Smooth muscle cell (in vitro differentiated cells): Measurements from ENCODE around the gene GABRR1. TPM values are rescaled to one million over a fixed set of nuclear protein-coding genes. Genes with fewer than 3 reads are reported as not detected.

Source experiments
- DNase-seq: peaks from one replicate; lab custom pipeline; 2025; ENCODE audit not compliant: unreplicated experiment; lab: John Stamatoyannopoulos, UW
- H2AFZ ChIP-seq: fragments of 200-600 bp; sonication (generic); 2 replicates; pipeline ENCODE4 v1.6.0; 2016; ENCODE audit warnings: antibody characterized with exemption, low read depth, mild to moderate bottlenecking
- H3F3A ChIP-seq: fragments of 200-600 bp; sonication (generic); 2 replicates; pipeline ENCODE4 v1.6.0; 2017; ENCODE audit warnings: antibody characterized with exemption, low read depth
- H3K27ac ChIP-seq: fragments of 200-600 bp; sonication (generic); 2 replicates; pipeline ENCODE4 v1.5.1; 2016; ENCODE audit warnings: low read depth, mild to moderate bottlenecking
- H3K27me3 ChIP-seq: fragments of 200-600 bp; sonication (generic); 2 replicates; pipeline ENCODE4 v1.6.1; 2016; ENCODE audit warnings: low read depth, mild to moderate bottlenecking
- H3K36me3 ChIP-seq: fragments of 200-600 bp; sonication (generic); 2 replicates; pipeline ENCODE4 v1.5.1; 2016; ENCODE audit warnings: low read depth
- H3K4me1 ChIP-seq: fragments of 200-600 bp; sonication (generic); 2 replicates; pipeline ENCODE4 v1.5.1; 2016; ENCODE audit warnings: low read depth
- H3K4me2 ChIP-seq: fragments of 200-600 bp; sonication (generic); 2 replicates; pipeline ENCODE4 v1.6.0; 2016; ENCODE audit warnings: mild to moderate bottlenecking
- H3K4me3 ChIP-seq: fragments of 200-600 bp; sonication (generic); 2 replicates; pipeline ENCODE4 v1.5.1; 2016; ENCODE audit warnings: mild to moderate bottlenecking
- H3K79me2 ChIP-seq: fragments of 200-600 bp; sonication (generic); 2 replicates; pipeline ENCODE4 v1.6.0; 2016; ENCODE audit warnings: low read depth, mild to moderate bottlenecking
- H3K9ac ChIP-seq: fragments of 200-600 bp; sonication (generic); 2 replicates; pipeline ENCODE4 v1.6.0; 2016; ENCODE audit warnings: low read depth
- H3K9me3 ChIP-seq: fragments of 200-600 bp; sonication (generic); replicated peaks from 2 replicates; pipeline ENCODE4 v1.5.1; 2016; ENCODE audit warnings: low read depth
- H4K20me1 ChIP-seq: fragments of 200-600 bp; sonication (generic); 2 replicates; pipeline ENCODE4 v1.6.0; 2016; ENCODE audit warnings: low read depth
- CTCF ChIP-seq: fragments of 200-600 bp; sonication (generic); IDR thresholded peaks from 2 replicates; pipeline ENCODE4 v1.5.1; 2017; ENCODE audit warnings: borderline replicate concordance, mild to moderate bottlenecking, antibody characterized with exemption; ENCODE audit not compliant: insufficient read depth, poor library complexity, severe bottlenecking
- WGBS: methylation state at CpG from one replicate; pipeline ENCODE4 v1.1.7; 2016; ENCODE audit warnings: low lambda C conversion rate; 5-methylcytosine and 5-hydroxymethylcytosine counted together
- polyA plus RNA-seq: library from polyadenylated mRNA; unstranded; fragments of >200 nt; fragmentation: Nextera tagmentation; extraction: Ambion mirVana; gene quantifications from 2 replicates; pipeline ENCODE4 v1.2.1, GENCODE V29; 2016
- total RNA-seq: library from RNA; depleted of rRNA; stranded (reverse); fragments of >200 nt; gene quantifications from 2 replicates; pipeline ENCODE4 v1.2.3, GENCODE V29; 2014

Gene GABRR1
- total and polyA plus RNA-seq, 2 experiments from 2014 or later: not detected

- no peaks in the 10 kb centered on the region for H3K9me3 ChIP-seq
- no peaks in the 10 kb centered on the region for H3K27me3 ChIP-seq
- H3K9ac ChIP-seq: no peak overlapping the region
- H3K79me2 ChIP-seq: no peaks in the 10 kb centered on the region
- H3K4me1 ChIP-seq: peaks cover 9% of the 10 kb centered on the region
- TF ChIP-seq CTCF: no peak
- no peaks in the 10 kb centered on the region for H3F3A ChIP-seq
- H3K36me3 ChIP-seq: no peaks in the 10 kb centered on the region
- DNase-seq: no peak
- H2AFZ ChIP-seq: no peak overlapping the region
- H3K27ac ChIP-seq: no peak overlapping the region
- no peaks in the 10 kb centered on the region for H4K20me1 ChIP-seq
- 90% methylated on average over 2 of the region's 2 CpGs for WGBS
- H3K4me3 ChIP-seq: no peak overlapping the region
- H3K4me2 ChIP-seq: no peak overlapping the region
These were observed 79.0 kb downstream of the GABRR1 start for GRCh38 chr6:89138173-89138572.

GRCh38 chr6:89134723-89135122 is 82.4 kb downstream of the GABRR1 start:
- TF ChIP-seq CTCF: no peak
- Histone ChIP-seq H3K27me3 (no peaks in the 10 kb centered on the region), H3K9ac (no peak overlapping the region), H3K9me3 (no peaks in the 10 kb centered on the region), H3K79me2 (no peaks in the 10 kb centered on the region), H3K4me1 (peaks cover under 1% of the 10 kb centered on the region), H2AFZ (no peak overlapping the region), H4K20me1 (no peaks in the 10 kb centered on the region), H3K4me2 (no peak overlapping the region), H3K36me3 (no peaks in the 10 kb centered on the region), H3F3A (no peaks in the 10 kb centered on the region), H3K27ac (no peak overlapping the region), H3K4me3 (no peak overlapping the region)
- no peak for DNase-seq
- WGBS: 72% methylated on average over 3 of the region's 3 CpGs

- Histone ChIP-seq H2AFZ (no peak overlapping the region), H3K9me3 (no peaks in the 10 kb centered on the region), H3K4me3 (no peak overlapping the region), H3K4me1 (no peaks in the 10 kb centered on the region), H3K36me3 (no peaks in the 10 kb centered on the region), H3F3A (no peaks in the 10 kb centered on the region), H3K27ac (no peak overlapping the region), H3K9ac (no peak overlapping the region), H4K20me1 (no peaks in the 10 kb centered on the region), H3K4me2 (no peak overlapping the region), H3K79me2 (no peaks in the 10 kb centered on the region), H3K27me3 (no peaks in the 10 kb centered on the region)
- DNase-seq: no peak
- no peak for TF ChIP-seq CTCF
- 60% methylated on average over 9 of the region's 9 CpGs for WGBS
These were observed 83.2 kb downstream of the GABRR1 start for GRCh38 chr6:89133981-89134380.

GRCh38 chr6:89132057-89132456 is 85.1 kb downstream of the GABRR1 start:
- 96% methylated on average over 2 of the region's 2 CpGs for WGBS
- DNase-seq: no peak
- no peak for TF ChIP-seq CTCF

More at GRCh38 chr6:89132057-89132456, 85.1 kb downstream of the GABRR1 start:
- H3K79me2 ChIP-seq: no peaks in the 10 kb centered on the region
- H2AFZ ChIP-seq: no peak overlapping the region
- no peaks in the 10 kb centered on the region for H4K20me1 ChIP-seq
- H3K9ac ChIP-seq: no peak overlapping the region
- H3F3A ChIP-seq: no peaks in the 10 kb centered on the region
- no peak overlapping the region for H3K4me2 ChIP-seq
- no peaks in the 10 kb centered on the region for H3K36me3 ChIP-seq
- H3K4me3 ChIP-seq: no peak overlapping the region
- H3K4me1 ChIP-seq: no peaks in the 10 kb centered on the region
- H3K9me3 ChIP-seq: no peaks in the 10 kb centered on the region
- no peak overlapping the region for H3K27ac ChIP-seq
- H3K27me3 ChIP-seq: no peaks in the 10 kb centered on the region
